Measurements from ENCODE around the gene COL18A1. TPM values are rescaled to one million over a fixed set of nuclear protein-coding genes. Genes with fewer than 3 reads are reported as not detected.

Gene COL18A1
- polyA plus RNA-seq, 1 of the 3 experiments (the other 2 are of a cell fraction) = 118 TPM

DNA sequence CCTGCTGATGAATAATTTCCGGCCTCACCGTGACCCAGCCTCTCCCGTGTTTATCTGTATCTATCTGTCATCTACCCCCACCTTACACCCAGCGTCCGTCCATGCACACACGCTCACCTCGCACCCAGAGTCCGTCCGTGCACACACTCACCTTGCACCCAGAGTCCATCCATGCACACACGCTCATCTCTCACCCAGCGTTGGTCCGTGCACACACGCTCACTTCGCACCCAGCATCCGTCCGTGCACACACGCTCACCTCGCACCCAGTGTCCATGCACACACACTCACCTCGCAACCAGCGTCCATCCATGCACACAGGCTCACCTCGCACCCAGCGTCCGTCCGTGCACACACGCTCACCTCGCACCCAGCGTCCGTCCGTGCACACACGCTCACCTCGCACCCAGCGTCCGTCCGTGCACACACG is 25.0 kb upstream of the COL18A1 start:
- POLR2A ChIA-PET = no interaction called here
- 91% methylated on average over 35 of the region's 35 CpGs for WGBS (ENCODE audit: low lambda C conversion rate)

DNA sequence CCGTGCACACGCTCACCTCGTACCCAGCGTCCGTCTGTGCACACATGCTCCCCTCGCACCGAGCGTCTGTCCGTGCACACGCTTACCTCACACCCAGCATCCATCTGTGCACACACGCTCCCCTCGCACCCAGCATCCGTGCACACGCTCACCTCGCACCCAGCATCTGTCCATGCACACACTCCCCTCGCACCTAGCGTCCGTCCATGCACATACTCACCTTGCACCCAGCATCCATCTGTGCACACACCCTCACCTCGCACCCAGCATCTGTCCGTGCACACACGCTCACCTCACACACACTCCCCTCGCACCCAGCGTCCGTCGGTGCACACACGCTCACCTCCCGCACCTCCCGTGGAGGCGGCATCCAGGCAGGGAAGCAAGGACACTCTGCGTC is 24.4 kb upstream of the COL18A1 start:
- no peak overlapping the region for H3K27ac ChIP-seq (ENCODE audit: low read depth in 2 of 2, low read length in 1 of 2)
- no peak overlapping the region for H3K9ac ChIP-seq
- no peak for DNase-seq
- no peaks in the 10 kb centered on the region for H3K79me2 ChIP-seq (ENCODE audit: insufficient read depth)
- no peaks in the 10 kb centered on the region for H3K9me3 ChIP-seq
- WGBS (ENCODE audit: low lambda C conversion rate) = 94% methylated on average over 30 of the region's 30 CpGs
- TF ChIP-seq TCF12 (IDR thresholded peaks at IDR 0.05) (no peak), CHD2 (IDR thresholded peaks at IDR 0.05; ENCODE audit: low read length, partially characterized antibody) (no peak), MXI1 (IDR thresholded peaks at IDR 0.05; ENCODE audit: low read depth, low read length) (no peak), JUND (IDR thresholded peaks at IDR 0.05) (no peak), ELF1 (IDR thresholded peaks at IDR 0.05) (no peak), SMC3 (IDR thresholded peaks at IDR 0.05; ENCODE audit: low read depth, low read length) (no peak), RAD21 (IDR thresholded peaks at IDR 0.05; ENCODE audit: low read length) (no peak), FOXJ3 (CRISPR knock-in tag; IDR thresholded peaks at IDR 0.05) (no peak)
- TF ChIP-seq, protein P1, sequence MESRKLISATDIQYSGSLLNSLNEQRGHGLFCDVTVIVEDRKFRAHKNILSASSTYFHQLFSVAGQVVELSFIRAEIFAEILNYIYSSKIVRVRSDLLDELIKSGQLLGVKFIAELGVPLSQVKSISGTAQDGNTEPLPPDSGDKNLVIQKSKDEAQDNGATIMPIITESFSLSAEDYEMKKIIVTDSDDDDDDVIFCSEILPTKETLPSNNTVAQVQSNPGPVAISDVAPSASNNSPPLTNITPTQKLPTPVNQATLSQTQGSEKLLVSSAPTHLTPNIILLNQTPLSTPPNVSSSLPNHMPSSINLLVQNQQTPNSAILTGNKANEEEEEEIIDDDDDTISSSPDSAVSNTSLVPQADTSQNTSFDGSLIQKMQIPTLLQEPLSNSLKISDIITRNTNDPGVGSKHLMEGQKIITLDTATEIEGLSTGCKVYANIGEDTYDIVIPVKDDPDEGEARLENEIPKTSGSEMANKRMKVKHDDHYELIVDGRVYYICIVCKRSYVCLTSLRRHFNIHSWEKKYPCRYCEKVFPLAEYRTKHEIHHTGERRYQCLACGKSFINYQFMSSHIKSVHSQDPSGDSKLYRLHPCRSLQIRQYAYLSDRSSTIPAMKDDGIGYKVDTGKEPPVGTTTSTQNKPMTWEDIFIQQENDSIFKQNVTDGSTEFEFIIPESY (IDR thresholded peaks at IDR 0.05; ENCODE audit: borderline replicate concordance, low read depth) = no peak
- TF ChIP-seq, protein P2, sequence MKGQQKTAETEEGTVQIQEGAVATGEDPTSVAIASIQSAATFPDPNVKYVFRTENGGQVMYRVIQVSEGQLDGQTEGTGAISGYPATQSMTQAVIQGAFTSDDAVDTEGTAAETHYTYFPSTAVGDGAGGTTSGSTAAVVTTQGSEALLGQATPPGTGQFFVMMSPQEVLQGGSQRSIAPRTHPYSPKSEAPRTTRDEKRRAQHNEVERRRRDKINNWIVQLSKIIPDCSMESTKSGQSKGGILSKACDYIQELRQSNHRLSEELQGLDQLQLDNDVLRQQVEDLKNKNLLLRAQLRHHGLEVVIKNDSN (IDR thresholded peaks at IDR 0.05; ENCODE audit: borderline replicate concordance, low read depth) = no peak
- TF ChIP-seq, protein P3, sequence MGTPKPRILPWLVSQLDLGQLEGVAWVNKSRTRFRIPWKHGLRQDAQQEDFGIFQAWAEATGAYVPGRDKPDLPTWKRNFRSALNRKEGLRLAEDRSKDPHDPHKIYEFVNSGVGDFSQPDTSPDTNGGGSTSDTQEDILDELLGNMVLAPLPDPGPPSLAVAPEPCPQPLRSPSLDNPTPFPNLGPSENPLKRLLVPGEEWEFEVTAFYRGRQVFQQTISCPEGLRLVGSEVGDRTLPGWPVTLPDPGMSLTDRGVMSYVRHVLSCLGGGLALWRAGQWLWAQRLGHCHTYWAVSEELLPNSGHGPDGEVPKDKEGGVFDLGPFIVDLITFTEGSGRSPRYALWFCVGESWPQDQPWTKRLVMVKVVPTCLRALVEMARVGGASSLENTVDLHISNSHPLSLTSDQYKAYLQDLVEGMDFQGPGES (IDR thresholded peaks at IDR 0.05; ENCODE audit: low read depth, low read length) = no peak
- TF ChIP-seq, protein P4, sequence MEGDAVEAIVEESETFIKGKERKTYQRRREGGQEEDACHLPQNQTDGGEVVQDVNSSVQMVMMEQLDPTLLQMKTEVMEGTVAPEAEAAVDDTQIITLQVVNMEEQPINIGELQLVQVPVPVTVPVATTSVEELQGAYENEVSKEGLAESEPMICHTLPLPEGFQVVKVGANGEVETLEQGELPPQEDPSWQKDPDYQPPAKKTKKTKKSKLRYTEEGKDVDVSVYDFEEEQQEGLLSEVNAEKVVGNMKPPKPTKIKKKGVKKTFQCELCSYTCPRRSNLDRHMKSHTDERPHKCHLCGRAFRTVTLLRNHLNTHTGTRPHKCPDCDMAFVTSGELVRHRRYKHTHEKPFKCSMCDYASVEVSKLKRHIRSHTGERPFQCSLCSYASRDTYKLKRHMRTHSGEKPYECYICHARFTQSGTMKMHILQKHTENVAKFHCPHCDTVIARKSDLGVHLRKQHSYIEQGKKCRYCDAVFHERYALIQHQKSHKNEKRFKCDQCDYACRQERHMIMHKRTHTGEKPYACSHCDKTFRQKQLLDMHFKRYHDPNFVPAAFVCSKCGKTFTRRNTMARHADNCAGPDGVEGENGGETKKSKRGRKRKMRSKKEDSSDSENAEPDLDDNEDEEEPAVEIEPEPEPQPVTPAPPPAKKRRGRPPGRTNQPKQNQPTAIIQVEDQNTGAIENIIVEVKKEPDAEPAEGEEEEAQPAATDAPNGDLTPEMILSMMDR (IDR thresholded peaks at IDR 0.05) = no peak
- ChIA-PET POLR2A (no interaction called here), CTCF (no interaction called here)
- H3F3A ChIP-seq (replicated peaks; ENCODE audit: insufficient read depth) = no peaks in the 10 kb centered on the region
- no peaks in the 10 kb centered on the region for H3K9me2 ChIP-seq
- H3K36me3 ChIP-seq (replicated peaks in 1 of 2; ENCODE audit: control insufficient read depth in 1 of 2, insufficient read depth in 2 of 2, low read length in 1 of 2) = no peaks in the 10 kb centered on the region
- no peaks in the 10 kb centered on the region for H3K27me3 ChIP-seq (ENCODE audit: insufficient read depth)
- H2AFZ ChIP-seq (ENCODE audit: low read depth) = no peak overlapping the region
- no peak overlapping the region for H3K4me3 ChIP-seq (ENCODE audit: low read depth in 2 of 2, low read length in 1 of 2)
- H4K20me1 ChIP-seq (ENCODE audit: insufficient read depth) = no peaks in the 10 kb centered on the region
- H3K4me1 ChIP-seq (ENCODE audit: control insufficient read depth in 1 of 2, insufficient read depth in 2 of 2, low read depth in 1 of 2, low read length in 1 of 2) = no peaks in the 10 kb centered on the region; a peak in 1 of 4 replicates
- no peak overlapping the region for H3K4me2 ChIP-seq

More for the DNA sequence above, 25.0 kb upstream of the COL18A1 start:
- H3K79me2 ChIP-seq (ENCODE audit: insufficient read depth) = no peaks in the 10 kb centered on the region
- H3F3A ChIP-seq (replicated peaks; ENCODE audit: insufficient read depth) = no peaks in the 10 kb centered on the region
- H3K27ac ChIP-seq (ENCODE audit: low read depth in 2 of 2, low read length in 1 of 2) = no peak overlapping the region
- CTCF ChIA-PET = no interaction called here
- no peak overlapping the region for H2AFZ ChIP-seq (ENCODE audit: low read depth)
- H3K9me2 ChIP-seq = no peaks in the 10 kb centered on the region
- no peaks in the 10 kb centered on the region; a peak in 1 of 4 replicates for H3K4me1 ChIP-seq (ENCODE audit: control insufficient read depth in 1 of 2, insufficient read depth in 2 of 2, low read depth in 1 of 2, low read length in 1 of 2)
- no peaks in the 10 kb centered on the region for H4K20me1 ChIP-seq (ENCODE audit: insufficient read depth)
- TF ChIP-seq, protein P1 (IDR thresholded peaks at IDR 0.05; ENCODE audit: borderline replicate concordance, low read depth) = no peak
- TF ChIP-seq, protein P5, sequence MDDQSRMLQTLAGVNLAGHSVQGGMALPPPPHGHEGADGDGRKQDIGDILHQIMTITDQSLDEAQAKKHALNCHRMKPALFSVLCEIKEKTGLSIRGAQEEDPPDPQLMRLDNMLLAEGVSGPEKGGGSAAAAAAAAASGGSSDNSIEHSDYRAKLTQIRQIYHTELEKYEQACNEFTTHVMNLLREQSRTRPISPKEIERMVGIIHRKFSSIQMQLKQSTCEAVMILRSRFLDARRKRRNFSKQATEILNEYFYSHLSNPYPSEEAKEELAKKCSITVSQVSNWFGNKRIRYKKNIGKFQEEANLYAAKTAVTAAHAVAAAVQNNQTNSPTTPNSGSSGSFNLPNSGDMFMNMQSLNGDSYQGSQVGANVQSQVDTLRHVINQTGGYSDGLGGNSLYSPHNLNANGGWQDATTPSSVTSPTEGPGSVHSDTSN (IDR thresholded peaks at IDR 0.05) = no peak
- TF ChIP-seq RFX5 (IDR thresholded peaks at IDR 0.05; ENCODE audit: low read length) = no peak
- TF ChIP-seq GATA2 (CRISPR knock-in tag; IDR thresholded peaks at IDR 0.05) = no peak
- TF ChIP-seq MEF2A (IDR thresholded peaks at IDR 0.05; ENCODE audit: borderline replicate concordance, low read depth) = no peak
- no peak for TF ChIP-seq EZH2phosphoT487 (IDR thresholded peaks at IDR 0.05; ENCODE audit: borderline replicate concordance, low read depth)
- H3K9ac ChIP-seq = no peak overlapping the region
- H3K9me3 ChIP-seq = no peaks in the 10 kb centered on the region
- H3K27me3 ChIP-seq (ENCODE audit: insufficient read depth) = no peaks in the 10 kb centered on the region
- H3K4me2 ChIP-seq = no peak overlapping the region
- no peak overlapping the region for H3K4me3 ChIP-seq (ENCODE audit: low read depth in 2 of 2, low read length in 1 of 2)
- DNase-seq = no peak
- no peaks in the 10 kb centered on the region for H3K36me3 ChIP-seq (replicated peaks in 1 of 2; ENCODE audit: control insufficient read depth in 1 of 2, insufficient read depth in 2 of 2, low read length in 1 of 2)
